Omental fat pad (tissue), 4 donors: Measurements from ENCODE around the gene DDHD1. TPM values are rescaled to one million over a fixed set of nuclear protein-coding genes. Genes with fewer than 3 reads are reported as not detected.

Source experiments
- ATAC-seq: fragments of 150-250 bp; one replicate; pipeline ENCODE4 v1.9.1; 2016; ENCODE audit warnings: mild to moderate bottlenecking, moderate library complexity; ENCODE audit not compliant: low FRiP score
- DNase-seq: peaks from one replicate; pipeline ENCODE4 v3.0.0-alpha.2; 2019; ENCODE audit warnings: low spot score
- CTCF ChIP-seq, 3 donors: fragments of 450-650 bp; IDR thresholded peaks; one replicate each; pipeline ENCODE4 v1.5.1; 2016 to 2017; ENCODE audit warnings: antibody characterized with exemption in 3 of 3, mild to moderate bottlenecking in 3 of 3, moderate library complexity in 2 of 3
- total RNA-seq, 4 donors: library from RNA; depleted of rRNA; stranded (reverse); fragments of >200 nt; gene quantifications; one replicate each; pipeline ENCODE4 v1.1.0, GENCODE V29; 2016

The DDHD1 gene
- total RNA-seq, 4 donors from 2014 or later: 13.7 to 26.3 (median 21.2) TPM

- DNase-seq (no peak), ATAC-seq (no peak)
- no peak for TF ChIP-seq CTCF (IDR thresholded peaks at IDR 0.05)
Measured at GRCh38 chr14:52998376-52999015, 154.6 kb downstream of the DDHD1 start.

GRCh38 chr14:52996493-52996892 lies 156.6 kb downstream of the DDHD1 start:
- TF ChIP-seq CTCF (IDR thresholded peaks at IDR 0.05): no peak
- ATAC-seq: no peak
- no peak for DNase-seq

- DNase-seq (no peak), ATAC-seq (no peak)
- no peak for TF ChIP-seq CTCF (IDR thresholded peaks at IDR 0.05)
Measured at GRCh38 chr14:52995998-52996397, 157.1 kb downstream of the DDHD1 start.

- ATAC-seq (no peak), DNase-seq (no peak)
- TF ChIP-seq CTCF (IDR thresholded peaks at IDR 0.05): no peak
Measured at GRCh38 chr14:52992236-52992870, 160.8 kb downstream of the DDHD1 start.

GRCh38 chr14:52988139-52988538 lies 165.0 kb downstream of the DDHD1 start:
- TF ChIP-seq CTCF (IDR thresholded peaks at IDR 0.05): no peak
- DNase-seq (no peak), ATAC-seq (no peak)

GRCh38 chr14:52987514-52987913 lies 165.6 kb downstream of the DDHD1 start:
- TF ChIP-seq CTCF (IDR thresholded peaks at IDR 0.05): no peak
- ATAC-seq (no peak), DNase-seq (no peak)

GRCh38 chr14:52987042-52987441 lies 166.1 kb downstream of the DDHD1 start:
- ATAC-seq (no peak), DNase-seq (no peak)
- no peak for TF ChIP-seq CTCF (IDR thresholded peaks at IDR 0.05)
